Endothelial cell of umbilical vein (primary cell): ENCODE measurements around the gene ARHGEF11. TPM values are rescaled to one million over a fixed set of nuclear protein-coding genes. Genes with fewer than 3 reads are reported as not detected.

Source experiments
- BruUV-seq: library from RNA; stranded (reverse); fragments of 400-500 nt; replicated peaks from 2 replicates; lab custom pipeline; 2021; lab: Mats Ljungman, UMichigan
- CTCF ChIA-PET: fragments of 300-600, 350-600 bp; sonication (Branson Sonifier 250); formaldehyde crosslinking; loops from one replicate; lab custom pipeline; 2021; ENCODE audit warnings: antibody characterized with exemption, inconsistent platforms; lab: Charles Lee
- POLR2A ChIA-PET: fragments of 300-600, 350-600 bp; sonication (Branson Sonifier 250); formaldehyde crosslinking; loops from one replicate; lab custom pipeline; 2021; ENCODE audit warnings: antibody characterized with exemption, inconsistent platforms; lab: Charles Lee
- DNase-seq: peaks from one replicate; pipeline ENCODE4 v3.0.0-alpha.2; 2011; ENCODE audit warnings: low read depth, low spot score
- FAIRE-seq: peaks from 2 replicates; lab custom pipeline; 2011; peaks lifted over from hg19 to GRCh38; lab: Jason Lieb, UNC
- H2AFZ ChIP-seq: 2 replicates; pipeline ENCODE4 v1.6.0; 2012; ENCODE audit warnings: low read depth, low read length, control low read depth, inconsistent platforms
- H3K27ac ChIP-seq: 2 replicates; pipeline ENCODE4 v1.5.1; 2011; ENCODE audit warnings: low read depth, mild to moderate bottlenecking, control low read depth, low read length, moderate library complexity; ENCODE audit not compliant: insufficient read depth
- H3K27me3 ChIP-seq, 2 experiments: 2 replicates each; pipeline versions ENCODE4 v1.6.0 to v1.6.1; 2011; ENCODE audit warnings: low read length in 2 of 2, mixed read lengths in 1 of 2; ENCODE audit not compliant: control insufficient read depth in 2 of 2, insufficient read depth in 2 of 2
- H3K36me3 ChIP-seq, 2 experiments: 2 replicates in 1 of 2; 3 replicates in 1 of 2; pipeline ENCODE4 v1.5.1; 2011; ENCODE audit warnings: low read length in 2 of 2, mild to moderate bottlenecking in 1 of 2, moderate library complexity in 1 of 2; ENCODE audit not compliant: control insufficient read depth in 2 of 2, insufficient read depth in 2 of 2; ENCODE audit errors: extremely low read depth in 1 of 2
- H3K4me1 ChIP-seq: 3 replicates; pipeline ENCODE4 v1.5.1; 2011; ENCODE audit warnings: mild to moderate bottlenecking, low read length; ENCODE audit not compliant: control insufficient read depth, insufficient read depth; ENCODE audit errors: extremely low read depth
- H3K4me2 ChIP-seq: 2 replicates; pipeline ENCODE4 v1.6.1; 2011; ENCODE audit warnings: low read length, control low read depth, mixed read lengths; ENCODE audit not compliant: insufficient read depth
- H3K4me3 ChIP-seq, 3 experiments: fragments of 200-600 bp in 1 of 3; sonication (generic), shearing (Covaris generic) in 1 of 3; replicated peaks in 1 of 3; 2 replicates each; pipeline ENCODE4 v1.5.1; 2011 to 2016; ENCODE audit warnings: control low read depth in 3 of 3, low read length in 3 of 3, mild to moderate bottlenecking in 2 of 3, inconsistent platforms in 1 of 3, low read depth in 1 of 3, moderate library complexity in 1 of 3; ENCODE audit not compliant: insufficient read depth in 1 of 3
- H3K79me2 ChIP-seq: 2 replicates; pipeline ENCODE4 v1.6.0; 2012; ENCODE audit warnings: low read length, inconsistent platforms; ENCODE audit not compliant: control insufficient read depth, insufficient read depth
- H3K9ac ChIP-seq: replicated peaks from 2 replicates; pipeline ENCODE3; 2011; ENCODE audit warnings: low read length, control low read depth; ENCODE audit not compliant: insufficient read depth; ENCODE audit errors: extremely low read depth
- H3K9me1 ChIP-seq: replicated peaks from 3 replicates; pipeline ENCODE4 v1.6.0; 2011; ENCODE audit warnings: mild to moderate bottlenecking, low read length; ENCODE audit not compliant: control insufficient read depth, insufficient read depth; ENCODE audit errors: extremely low read depth
- H3K9me3 ChIP-seq: replicated peaks from 2 replicates; pipeline ENCODE4 v1.5.1; 2012; ENCODE audit warnings: low read length, inconsistent platforms; ENCODE audit not compliant: control insufficient read depth, insufficient read depth
- H4K20me1 ChIP-seq: replicated peaks from 2 replicates; pipeline ENCODE3; 2011; ENCODE audit warnings: mild to moderate bottlenecking, low read length; ENCODE audit not compliant: control insufficient read depth, insufficient read depth; ENCODE audit errors: extremely low read depth
- EZH2 ChIP-seq: IDR thresholded peaks from 2 replicates; pipeline ENCODE4 v1.6.1; 2012; ENCODE audit warnings: borderline replicate concordance, low read depth, mild to moderate bottlenecking, moderate library complexity, low read length, inconsistent platforms; ENCODE audit not compliant: severe bottlenecking
- FOS ChIP-seq: IDR thresholded peaks from 2 replicates; pipeline ENCODE4 v1.6.1; 2011; ENCODE audit warnings: mild to moderate bottlenecking, low read length, moderate library complexity, borderline replicate concordance; ENCODE audit not compliant: insufficient read depth
- GATA2 ChIP-seq: IDR thresholded peaks from 2 replicates; pipeline ENCODE4 v1.7.0; 2011; ENCODE audit warnings: low read depth, mild to moderate bottlenecking, moderate library complexity, mixed read lengths, low read length; ENCODE audit not compliant: insufficient read length, insufficient read depth
- JUN ChIP-seq: IDR thresholded peaks from 2 replicates; pipeline ENCODE4 v1.6.1; 2011; ENCODE audit warnings: borderline replicate concordance, low read depth; ENCODE audit not compliant: insufficient read length, insufficient read depth
- MYC ChIP-seq: IDR thresholded peaks from one replicate; pipeline ENCODE4 v1.6.1; 2011; ENCODE audit warnings: mild to moderate bottlenecking, low read depth, low read length
- POLR2A ChIP-seq: IDR thresholded peaks from 2 replicates; pipeline ENCODE4 v1.6.1; 2012; ENCODE audit warnings: low read depth, mild to moderate bottlenecking, control low read depth, low read length
- POLR2AphosphoS5 ChIP-seq: IDR thresholded peaks from 2 replicates; pipeline ENCODE4 v1.6.1; 2012; ENCODE audit warnings: low read depth, mild to moderate bottlenecking, control low read depth, low read length, moderate library complexity; ENCODE audit not compliant: insufficient read depth
- dilution Hi-C: fragments of 300-500 bp; cut with MboI; formaldehyde crosslinking; loops from one replicate; pipeline ENCODE4 v1.15.0; 2019; ENCODE audit warnings: low sequenced_read_pairs; ENCODE audit not compliant: extremely low pct_ligation_motif_present
- intact Hi-C: fragments of 100-400 bp; cut with micrococcal nuclease; formaldehyde crosslinking; loops from one replicate; pipeline ENCODE4 v1.10.0; 2022
- polyA plus RNA-seq, 4 experiments: library from polyadenylated mRNA; depleted of rRNA in 3 of 4; stranded (reverse) in 3 of 4; unstranded in 1 of 4; fragments of >200 nt; gene quantifications; 2 replicates each; pipeline versions ENCODE4 v1.2.1 to v1.2.3, GENCODE V29; 2011 to 2012; ENCODE audit warnings: missing spikeins in 1 of 4
- total RNA-seq: library from RNA; stranded (reverse); gene quantifications from 2 replicates; pipeline ENCODE4 v1.2.3, GENCODE V29; 2021
- TF ChIP-seq, protein P1 (sequence below): IDR thresholded peaks from 2 replicates; pipeline ENCODE4 v1.6.1; 2011; ENCODE audit not compliant: insufficient read depth, insufficient read length
- TF ChIP-seq, protein P2 (sequence below), 2 donors: IDR thresholded peaks; 1 replicate in 1 of 2; 2 replicates in 1 of 2; pipeline ENCODE4 v1.5.1; 2011; ENCODE audit warnings: low read length in 2 of 2, mild to moderate bottlenecking in 2 of 2, moderate library complexity in 2 of 2, control low read depth in 1 of 2, inconsistent platforms in 1 of 2, low read depth in 1 of 2; ENCODE audit not compliant: insufficient read depth in 1 of 2; ENCODE audit errors: extremely low read depth in 1 of 2

ARHGEF11 gene
- total and polyA plus RNA-seq, 2 donors (not counting 3 experiments of a cell fraction or from before 2014, with no cell fraction given): 18.2 to 28.0 TPM

DNA sequence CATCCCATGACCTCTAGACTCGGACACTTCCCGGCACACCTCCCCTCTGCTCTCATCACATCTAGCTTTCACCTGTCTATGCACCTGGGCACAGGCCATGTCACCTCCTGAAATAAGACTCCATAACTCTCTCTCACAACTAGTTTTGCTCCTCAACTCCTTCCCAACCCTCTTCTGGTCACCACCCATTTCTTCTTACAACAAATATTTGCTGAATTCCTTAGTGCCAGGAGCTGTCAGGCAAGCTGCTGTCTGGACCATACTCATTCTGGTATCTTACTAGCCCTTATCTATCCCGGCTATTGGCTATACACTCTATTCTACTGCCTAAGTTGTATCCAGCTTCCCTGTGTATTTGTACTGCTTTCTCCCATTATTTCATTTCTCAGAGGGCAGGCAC lies 76.0 kb downstream of the ARHGEF11 start:
- Histone ChIP-seq H3K4me1 (no peaks in the 10 kb centered on the region), H3K36me3 (peaks cover 8 to 14% of the 10 kb centered on the region in 2 experiments), H3K9ac (no peak overlapping the region), H3K27me3 (no peaks in the 10 kb centered on the region), H3K9me1 (no peaks in the 10 kb centered on the region), H3K79me2 (no peaks in the 10 kb centered on the region), H3K27ac (no peak overlapping the region), H3K9me3 (no peaks in the 10 kb centered on the region), H3K4me3 (no peak overlapping the region), H3K4me2 (no peak overlapping the region), H2AFZ (no peak overlapping the region), H4K20me1 (no peaks in the 10 kb centered on the region)
- intact Hi-C loops: loop anchor here (10.0 kb wide), 1 partner anchor 105 kb away; no protein-coding TSS in a partner anchor
- ChIA-PET POLR2A (interaction anchor here (0.5 kb wide), 1 partner anchor 163 kb away, joined by 4 read pairs; no protein-coding TSS in a partner anchor), CTCF (interaction anchor here (1.4 to 2.7 kb wide), 4 partner anchors 18 to 280 kb away, joined by 3 to 17 read pairs (median 3); no protein-coding TSS in a partner anchor)
- no TSS peak for BruUV-seq
- dilution Hi-C loops: no loop called here
- TF ChIP-seq POLR2AphosphoS5 (no peak), JUN (no peak), MYC (no peak), GATA2 (no peak), FOS (no peak), EZH2 (no peak), POLR2A (no peak)
- TF ChIP-seq, protein P1, sequence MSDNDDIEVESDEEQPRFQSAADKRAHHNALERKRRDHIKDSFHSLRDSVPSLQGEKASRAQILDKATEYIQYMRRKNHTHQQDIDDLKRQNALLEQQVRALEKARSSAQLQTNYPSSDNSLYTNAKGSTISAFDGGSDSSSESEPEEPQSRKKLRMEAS: no peak
- TF ChIP-seq, protein P2, sequence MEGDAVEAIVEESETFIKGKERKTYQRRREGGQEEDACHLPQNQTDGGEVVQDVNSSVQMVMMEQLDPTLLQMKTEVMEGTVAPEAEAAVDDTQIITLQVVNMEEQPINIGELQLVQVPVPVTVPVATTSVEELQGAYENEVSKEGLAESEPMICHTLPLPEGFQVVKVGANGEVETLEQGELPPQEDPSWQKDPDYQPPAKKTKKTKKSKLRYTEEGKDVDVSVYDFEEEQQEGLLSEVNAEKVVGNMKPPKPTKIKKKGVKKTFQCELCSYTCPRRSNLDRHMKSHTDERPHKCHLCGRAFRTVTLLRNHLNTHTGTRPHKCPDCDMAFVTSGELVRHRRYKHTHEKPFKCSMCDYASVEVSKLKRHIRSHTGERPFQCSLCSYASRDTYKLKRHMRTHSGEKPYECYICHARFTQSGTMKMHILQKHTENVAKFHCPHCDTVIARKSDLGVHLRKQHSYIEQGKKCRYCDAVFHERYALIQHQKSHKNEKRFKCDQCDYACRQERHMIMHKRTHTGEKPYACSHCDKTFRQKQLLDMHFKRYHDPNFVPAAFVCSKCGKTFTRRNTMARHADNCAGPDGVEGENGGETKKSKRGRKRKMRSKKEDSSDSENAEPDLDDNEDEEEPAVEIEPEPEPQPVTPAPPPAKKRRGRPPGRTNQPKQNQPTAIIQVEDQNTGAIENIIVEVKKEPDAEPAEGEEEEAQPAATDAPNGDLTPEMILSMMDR (IDR thresholded peaks at IDR 0.05; ENCODE audit: extremely low read depth in 1 of 2, insufficient read depth in 1 of 2, low read depth in 1 of 2, low read length in 2 of 2): no peak
- FAIRE-seq: no peak
- no peak for DNase-seq
